HL-60/S4 treated with phorbol 12-myristate 13-acetate at 8.2 ng/mL for 4 days and 3 days (cell line): ENCODE results near the gene CHAF1A.

Experiments used
- in situ Hi-C: fragments of 300-500 bp; cut with MboI; formaldehyde crosslinking; loops from 2 replicates; pipeline ENCODE4 v1.15.0; 2022; ENCODE audit warnings: low sequenced_read_pairs

Gene CHAF1A

GRCh38 chr19:4454747-4455718, 52.6 kb downstream of the CHAF1A start:
- in situ Hi-C loops, result no loop called here

- in situ Hi-C loops, result no loop called here
Observed at GRCh38 chr19:4455719-4456475, 53.5 kb downstream of the CHAF1A start.

GRCh38 chr19:4456476-4456842, 54.0 kb downstream of the CHAF1A start:
- in situ Hi-C loops, result no loop called here

- in situ Hi-C loops, result no loop called here
Observed at GRCh38 chr19:4456843-4457653, 54.6 kb downstream of the CHAF1A start.

GRCh38 chr19:4457654-4458395, 55.4 kb downstream of the CHAF1A start, which contains the start of gene UBXN6:
Gene UBXN6 (minus strand): TSS chr19:4457794. CDS start chr19:4457697, 97 bp downstream.
- in situ Hi-C loops, result no loop called here

- in situ Hi-C loops, result no loop called here
Observed at GRCh38 chr19:4464815-4465581, 62.6 kb downstream of the CHAF1A start.

GRCh38 chr19:4467835-4468234, 65.4 kb downstream of the CHAF1A start:
- in situ Hi-C loops, result no loop called here

GRCh38 chr19:4471403-4472173, 69.1 kb downstream of the CHAF1A start:
- in situ Hi-C loops, result no loop called here

- in situ Hi-C loops, result no loop called here
Observed at GRCh38 chr19:4472174-4472974, 69.9 kb downstream of the CHAF1A start, which contains the start of gene HDGFL2. Gene HDGFL2 (plus strand): TSS chr19:4472297. CDS start chr19:4472351, 54 bp downstream.

GRCh38 chr19:4473011-4473762, 70.7 kb downstream of the CHAF1A start:
- in situ Hi-C loops, result no loop called here

- in situ Hi-C loops, result no loop called here
Observed at GRCh38 chr19:4473763-4474513, 71.5 kb downstream of the CHAF1A start.

- in situ Hi-C loops, result no loop called here
Observed at GRCh38 chr19:4474514-4475022, 72.1 kb downstream of the CHAF1A start.

- in situ Hi-C loops, result no loop called here
Observed at GRCh38 chr19:4477034-4477801, 74.8 kb downstream of the CHAF1A start.

- in situ Hi-C loops, result no loop called here
Observed at GRCh38 chr19:4482721-4483364, 80.4 kb downstream of the CHAF1A start.

- in situ Hi-C loops, result no loop called here
Observed at GRCh38 chr19:4483385-4483784, 80.9 kb downstream of the CHAF1A start.
